ENCODE measurements around the gene ZCCHC7. TPM values are rescaled to one million over a fixed set of nuclear protein-coding genes. Genes with fewer than 3 reads are reported as not detected.

ZCCHC7 gene
- total and polyA plus RNA-seq, 10 of the 15 experiments (the other 5 are each of a cell fraction or from before 2014, with no cell fraction given), result 42.9 to 178 (median 53.3) TPM

DNA sequence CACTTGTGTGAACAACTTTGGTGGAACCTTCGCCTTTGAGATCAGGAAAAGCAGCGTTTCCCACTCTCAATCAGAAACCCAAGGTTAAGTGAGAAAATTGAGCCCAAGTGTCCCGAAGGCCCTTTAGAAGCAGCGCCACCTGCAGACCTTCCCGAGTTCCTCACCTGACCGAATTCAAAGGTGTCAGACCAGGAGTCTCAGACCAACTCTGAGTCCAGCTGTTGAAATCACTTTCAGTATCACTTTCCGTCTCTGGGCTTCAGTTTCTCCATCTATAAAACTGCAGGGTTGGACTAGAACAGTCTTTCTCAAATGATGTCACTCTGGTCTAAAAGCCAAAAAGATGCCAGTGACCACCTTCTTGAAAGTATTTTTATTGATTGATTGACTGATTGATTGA lies 270.4 kb downstream of the ZCCHC7 start:
- no peak overlapping the region for H3K4me3 ChIP-seq
- CTCF ChIA-PET, result interaction anchor here (0.6 to 3.9 kb wide), 15 partner anchors 8 to 518 kb away, joined by 3 to 32 read pairs (median 5); no protein-coding TSS in a partner anchor
- H3K79me2 ChIP-seq (ENCODE audit: control insufficient read depth, insufficient read depth, low read length), result no peaks in the 10 kb centered on the region
- RAD21 ChIA-PET (ENCODE audit: unreplicated experiment), result interaction anchor here (0.8 to 3.6 kb wide), 10 partner anchors 9 to 411 kb away, joined by 3 to 17 read pairs (median 5); no protein-coding TSS in a partner anchor
- H3K9me3 ChIP-seq (replicated peaks; ENCODE audit: control insufficient read depth, insufficient read depth, low read length), result no peaks in the 10 kb centered on the region
- H3K36me3 ChIP-seq (ENCODE audit: control insufficient read depth in 2 of 2, insufficient read depth in 2 of 2, low read length in 1 of 2), result no peaks in the 10 kb centered on the region
- POLR2A ChIA-PET, result interaction anchor here (0.9 to 2.6 kb wide), 4 partner anchors 9 to 20 kb away, joined by 3 to 14 read pairs (median 8); no protein-coding TSS in a partner anchor
- H4K20me1 ChIP-seq (ENCODE audit: control insufficient read depth, insufficient read depth), result no peaks in the 10 kb centered on the region
- DNase-seq (ENCODE audit: low read depth, low spot score) (peak; percentile 89), ATAC-seq (peak; percentile 95), FAIRE-seq (peak; percentile 99)
- peak overlapping the region; percentile 68 for H3K27ac ChIP-seq (ENCODE audit: control insufficient read depth, insufficient read depth)
- no TSS peak for BruUV-seq (replicated peaks)
- H3K27me3 ChIP-seq (replicated peaks in 1 of 2; ENCODE audit: control insufficient read depth in 2 of 2, insufficient read depth in 2 of 2, low read length in 1 of 2), result no peaks in the 10 kb centered on the region
- H2AFZ ChIP-seq (ENCODE audit: control insufficient read depth, low read depth, low read length), result no peak overlapping the region
- SMC1A ChIA-PET (ENCODE audit: uncharacterized antibody, unreplicated experiment), result interaction anchor here (0.7 to 4.2 kb wide), 14 partner anchors 10 to 516 kb away, joined by 3 to 23 read pairs (median 6); no protein-coding TSS in a partner anchor
- H3K4me2 ChIP-seq (ENCODE audit: control insufficient read depth, insufficient read depth), result peak overlapping the region; percentile 12
- in situ Hi-C loops (cut with MboI) (no loop called here), intact Hi-C loops (cut with micrococcal nuclease; ENCODE audit: unreplicated experiment) (loop anchor here (1.0 kb wide), 1 partner anchor 19 kb away; no protein-coding TSS in a partner anchor)
- 0% methylated on average over 7 of the region's 7 CpGs for WGBS (ENCODE audit: insufficient coverage, insufficient replicate concordance, low lambda C conversion rate, missing lambda C conversion rate)
- H3K9ac ChIP-seq (ENCODE audit: control insufficient read depth, insufficient read depth, low read length), result no peak overlapping the region
- peaks cover 18% of the 10 kb centered on the region for H3K4me1 ChIP-seq (ENCODE audit: control insufficient read depth, insufficient read depth, low read length)
- TF ChIP-seq SRF (IDR thresholded peaks at IDR 0.05; ENCODE audit: low read depth in 2 of 2, low read length in 2 of 2), result 0 out of 4 replicates have a peak, but pooled peaks of 1 of the 2 experiments have one; percentile 49
- TF ChIP-seq, protein P1, sequence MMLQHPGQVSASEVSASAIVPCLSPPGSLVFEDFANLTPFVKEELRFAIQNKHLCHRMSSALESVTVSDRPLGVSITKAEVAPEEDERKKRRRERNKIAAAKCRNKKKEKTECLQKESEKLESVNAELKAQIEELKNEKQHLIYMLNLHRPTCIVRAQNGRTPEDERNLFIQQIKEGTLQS (IDR thresholded peaks at IDR 0.05; ENCODE audit: borderline replicate concordance, extremely low read depth, low read depth, low read length), result no peak
- TF ChIP-seq NBN (IDR thresholded peaks at IDR 0.05), result no peak
- no peak for TF ChIP-seq ZZZ3 (IDR thresholded peaks at IDR 0.05; ENCODE audit: control insufficient read depth, insufficient read length, low read depth)
- no peak for TF ChIP-seq CHD1 (IDR thresholded peaks at IDR 0.05; ENCODE audit: low read depth, low read length)
- no peak for TF ChIP-seq KDM1A (IDR thresholded peaks at IDR 0.05; ENCODE audit: borderline replicate concordance)
- TF ChIP-seq RUNX3 (IDR thresholded peaks at IDR 0.05; ENCODE audit: low read length), result peak; percentile 42; the same call in 1 of the 2 replicates
- TF ChIP-seq HDAC2 (IDR thresholded peaks at IDR 0.05), result no peak
- 0 out of 2 replicates have a peak, but pooled peaks have one; percentile 40 for TF ChIP-seq CREB1 (IDR thresholded peaks at IDR 0.05; ENCODE audit: low read depth)
- TF ChIP-seq MLLT1 (IDR thresholded peaks at IDR 0.05), result no peak; the same call in 1 of the 2 replicates
- no peak for TF ChIP-seq CHD2 (IDR thresholded peaks at IDR 0.05; ENCODE audit: borderline replicate concordance, low read depth, low read length)
- peak; percentile 57; the same call in 1 of the 2 replicates for TF ChIP-seq NFIC (IDR thresholded peaks at IDR 0.05; ENCODE audit: low read depth, low read length)
- no peak for TF ChIP-seq SREBF2 (IDR thresholded peaks at IDR 0.05; ENCODE audit: low read length)
- peak; percentile 73 for TF ChIP-seq NR2F1 (conservative IDR thresholded peaks at IDR 0.05)
- TF ChIP-seq POLR2AphosphoS5 (IDR thresholded peaks at IDR 0.05; ENCODE audit: low read length), result no peak
- TF ChIP-seq RELB (IDR thresholded peaks at IDR 0.05; ENCODE audit: low read depth), result peak; percentile 37; the same call in 1 of the 2 replicates
- no peak for TF ChIP-seq FOXK2 (IDR thresholded peaks at IDR 0.05)
- TF ChIP-seq BCL11A (IDR thresholded peaks at IDR 0.05; ENCODE audit: low read depth, low read length), result 0 out of 2 replicates have a peak, but pooled peaks have one; percentile 27
- no peak for TF ChIP-seq BMI1 (IDR thresholded peaks at IDR 0.05; ENCODE audit: borderline replicate concordance)
- no peak for TF ChIP-seq NFYB (IDR thresholded peaks at IDR 0.05; ENCODE audit: insufficient read depth, low read depth, low read length)
- TF ChIP-seq ASH2L (IDR thresholded peaks at IDR 0.05; ENCODE audit: borderline replicate concordance, low read depth), result no peak
- TF ChIP-seq TCF12 (IDR thresholded peaks at IDR 0.05; ENCODE audit: low read depth, low read length), result peak; percentile 91
- peak; percentile 33; the same call in 1 of the 2 replicates for TF ChIP-seq SPI1 (IDR thresholded peaks at IDR 0.05; ENCODE audit: borderline replicate concordance, insufficient read depth, low read depth, low read length)
- no peak for TF ChIP-seq KAT2A (conservative IDR thresholded peaks at IDR 0.05; ENCODE audit: control insufficient read depth, low read depth, low read length)

All from GM12878 (cell line).